Activated T-cell treated with anti-CD3 and anti-CD28 coated beads, Interleukin-2, amount 50 U/mL, for 48 hours (primary cell): ENCODE measurements around the gene DCXR.
A peak's percentile ranks its signal among the peaks of the same experiment; 100 is the strongest.

ENCODE experiments used
- DNase-seq, 2 experiments: peaks; one replicate each; pipeline ENCODE4 v3.0.0-alpha.2; 2020

The DCXR gene

GRCh38 chr17:82021107-82021899, 16.2 kb downstream of the DCXR start:
- DNase-seq, result peak; percentile 74 to 78

GRCh38 chr17:82020572-82021106, 16.9 kb downstream of the DCXR start:
- no peak for DNase-seq

- peak; percentile 82 to 85 for DNase-seq
These were observed 17.6 kb downstream of the DCXR start for GRCh38 chr17:82019690-82020571.

- no peak for DNase-seq
These were observed 18.4 kb downstream of the DCXR start for GRCh38 chr17:82018989-82019689.

GRCh38 chr17:82018152-82018988, 19.1 kb downstream of the DCXR start:
- no peak for DNase-seq

GRCh38 chr17:82017612-82018151, 19.8 kb downstream of the DCXR start:
- DNase-seq, result no peak

- no peak for DNase-seq
These were observed 20.5 kb downstream of the DCXR start for GRCh38 chr17:82016875-82017459.

- DNase-seq, result no peak
These were observed 21.2 kb downstream of the DCXR start for GRCh38 chr17:82016061-82016874.

GRCh38 chr17:82015311-82015971, 22.1 kb downstream of the DCXR start:
- DNase-seq, result no peak

GRCh38 chr17:82014971-82015310, 22.6 kb downstream of the DCXR start:
- DNase-seq, result no peak

- no peak for DNase-seq
These were observed 23.1 kb downstream of the DCXR start for GRCh38 chr17:82014432-82014831.

- DNase-seq, result no peak
These were observed 23.6 kb downstream of the DCXR start for GRCh38 chr17:82013772-82014321.

- DNase-seq, result no peak
These were observed 24.2 kb downstream of the DCXR start for GRCh38 chr17:82013341-82013740.

GRCh38 chr17:82012640-82013295, 24.7 kb downstream of the DCXR start:
- no peak for DNase-seq

GRCh38 chr17:82012261-82012639, 25.2 kb downstream of the DCXR start:
- no peak for DNase-seq

- no peak for DNase-seq
These were observed 25.8 kb downstream of the DCXR start for GRCh38 chr17:82011617-82012187.

- no peak for DNase-seq
These were observed 26.6 kb downstream of the DCXR start for GRCh38 chr17:82010575-82011525.

GRCh38 chr17:82009413-82009812, 28.1 kb downstream of the DCXR start:
- DNase-seq, result no peak
